HEK293 (cell line): ENCODE measurements around the gene RAVER2.

Experiments
- CTCF ChIA-PET: fragments of 350-600 bp; formaldehyde crosslinking; extraction: SDS; loops from one replicate; lab custom pipeline; 2021; ENCODE audit warnings: antibody characterized with exemption; lab: Yijun Ruan, JAX
- POLR2A ChIA-PET: fragments of 300-600 bp; formaldehyde crosslinking; extraction: SDS; loops from one replicate; lab custom pipeline; 2020; ENCODE audit warnings: antibody characterized with exemption, inconsistent platforms; lab: Yijun Ruan, JAX
- H3K27ac ChIP-seq: fragments of 200-500 bp; sonication (Bioruptor generic); 2 replicates; pipeline ENCODE4 v1.5.1; 2014; ENCODE audit warnings: low read depth, low read length, control low read depth, inconsistent platforms; ENCODE audit errors: extremely low read depth
- H3K36me3 ChIP-seq, 2 experiments: fragments of 200-500 bp in 1 of 2; sonication (Bioruptor generic) in 1 of 2; 1 replicate in 1 of 2; 2 replicates in 1 of 2; pipeline ENCODE4 v1.5.1; 2014 to 2017; ENCODE audit warnings: inconsistent platforms in 2 of 2, low read length in 2 of 2; ENCODE audit not compliant: control insufficient read depth in 2 of 2, insufficient read depth in 1 of 2
- H3K4me1 ChIP-seq: fragments of 200-500 bp; sonication (Bioruptor generic); 2 replicates; pipeline ENCODE4 v1.5.1; 2014; ENCODE audit warnings: mild to moderate bottlenecking, low read length, inconsistent platforms; ENCODE audit not compliant: control insufficient read depth, insufficient read depth
- H3K4me3 ChIP-seq: 2 replicates; pipeline ENCODE4 v1.5.1; 2011; ENCODE audit warnings: low read depth, mild to moderate bottlenecking, control low read depth, low read length, moderate library complexity
- H3K9me3 ChIP-seq: fragments of 200-500 bp; sonication (Bioruptor generic); 2 replicates; pipeline ENCODE4 v1.5.1; 2014; ENCODE audit warnings: low read depth, low read length, inconsistent platforms; ENCODE audit not compliant: control insufficient read depth, insufficient read depth
- BCL11B ChIP-seq: fragments of 450-650 bp; formaldehyde crosslinking; IDR thresholded peaks from 2 replicates; pipeline ENCODE4 v1.5.1; 2016; ENCODE audit warnings: low read depth, missing biosample characterization, missing genetic modification characterization
- ELK4 ChIP-seq: IDR thresholded peaks from 2 replicates; pipeline ENCODE4 v1.6.1; 2011; ENCODE audit warnings: mild to moderate bottlenecking, low read depth, low read length, borderline replicate concordance
- PRDM2 ChIP-seq: fragments of 450-650 bp; formaldehyde crosslinking; IDR thresholded peaks from 2 replicates; pipeline ENCODE4 v1.5.1; 2016; ENCODE audit warnings: missing biosample characterization, missing genetic modification characterization, borderline replicate concordance
- SCRT2 ChIP-seq: fragments of 450-650 bp; formaldehyde crosslinking; IDR thresholded peaks from 2 replicates; pipeline ENCODE4 v1.5.1; 2016; ENCODE audit warnings: missing biosample characterization, missing genetic modification characterization
- WT1 ChIP-seq: fragments of 450-650 bp; formaldehyde crosslinking; IDR thresholded peaks from 2 replicates; pipeline ENCODE4 v1.5.1; 2016; ENCODE audit warnings: missing biosample characterization, missing genetic modification characterization
- ZBTB48 ChIP-seq: fragments of 450-650 bp; formaldehyde crosslinking; IDR thresholded peaks from 2 replicates; pipeline ENCODE4 v1.5.1; 2016; ENCODE audit warnings: missing biosample characterization, missing genetic modification characterization
- ZBTB7A ChIP-seq: fragments of 450-650 bp; formaldehyde crosslinking; IDR thresholded peaks from 2 replicates; pipeline ENCODE4 v1.5.1; 2016; ENCODE audit warnings: low read depth, missing biosample characterization, missing genetic modification characterization
- ZBTB8A ChIP-seq: fragments of 450-650 bp; formaldehyde crosslinking; IDR thresholded peaks from 2 replicates; pipeline ENCODE4 v1.5.1; 2016; ENCODE audit warnings: missing biosample characterization, missing genetic modification characterization
- ZNF146 ChIP-seq: fragments of 450-650 bp; formaldehyde crosslinking; IDR thresholded peaks from 2 replicates; pipeline ENCODE4 v1.5.1; 2016; ENCODE audit warnings: missing biosample characterization, missing genetic modification characterization
- ZNF169 ChIP-seq: fragments of 450-650 bp; formaldehyde crosslinking; IDR thresholded peaks from 2 replicates; pipeline ENCODE4 v1.5.1; 2016; ENCODE audit warnings: missing biosample characterization, missing genetic modification characterization
- ZNF19 ChIP-seq: fragments of 450-650 bp; formaldehyde crosslinking; IDR thresholded peaks from 2 replicates; pipeline ENCODE4; 2016; ENCODE audit warnings: missing biosample characterization, missing genetic modification characterization, low read depth
- ZNF266 ChIP-seq: fragments of 450-650 bp; formaldehyde crosslinking; IDR thresholded peaks from 2 replicates; pipeline ENCODE4 v1.5.1; 2016; ENCODE audit warnings: missing biosample characterization, missing genetic modification characterization, low read depth
- ZNF426 ChIP-seq: fragments of 450-650 bp; formaldehyde crosslinking; IDR thresholded peaks from 2 replicates; pipeline ENCODE4 v1.5.1; 2017; ENCODE audit warnings: missing biosample characterization, missing genetic modification characterization, mild to moderate bottlenecking, inconsistent platforms, moderate library complexity
- ZNF510 ChIP-seq: fragments of 450-650 bp; formaldehyde crosslinking; IDR thresholded peaks from 2 replicates; pipeline ENCODE4 v1.5.1; 2018; ENCODE audit warnings: mild to moderate bottlenecking, missing genetic modification characterization, missing biosample characterization; ENCODE audit not compliant: insufficient replicate concordance
- ZNF571 ChIP-seq: fragments of 450-650 bp; formaldehyde crosslinking; IDR thresholded peaks from 2 replicates; pipeline ENCODE4 v1.5.0; 2017; ENCODE audit warnings: missing biosample characterization, missing genetic modification characterization
- ZNF660 ChIP-seq: fragments of 450-650 bp; IDR thresholded peaks from 2 replicates; pipeline ENCODE4 v1.5.1; 2018; ENCODE audit warnings: missing biosample characterization, mild to moderate bottlenecking, missing genetic modification characterization
- ZNF837 ChIP-seq: fragments of 450-650 bp; formaldehyde crosslinking; IDR thresholded peaks from 2 replicates; pipeline ENCODE4 v1.5.1; 2016; ENCODE audit warnings: missing biosample characterization, missing genetic modification characterization
- TF ChIP-seq, protein P1 (sequence below): fragments of 450-650 bp; formaldehyde crosslinking; IDR thresholded peaks from 2 replicates; pipeline ENCODE4 v1.5.1; 2016; ENCODE audit warnings: missing biosample characterization, missing genetic modification characterization
- TF ChIP-seq, protein P2 (sequence below): fragments of 450-650 bp; formaldehyde crosslinking; IDR thresholded peaks from 2 replicates; pipeline ENCODE4 v1.5.1; 2017; ENCODE audit warnings: missing biosample characterization, missing genetic modification characterization

Gene RAVER2

DNA sequence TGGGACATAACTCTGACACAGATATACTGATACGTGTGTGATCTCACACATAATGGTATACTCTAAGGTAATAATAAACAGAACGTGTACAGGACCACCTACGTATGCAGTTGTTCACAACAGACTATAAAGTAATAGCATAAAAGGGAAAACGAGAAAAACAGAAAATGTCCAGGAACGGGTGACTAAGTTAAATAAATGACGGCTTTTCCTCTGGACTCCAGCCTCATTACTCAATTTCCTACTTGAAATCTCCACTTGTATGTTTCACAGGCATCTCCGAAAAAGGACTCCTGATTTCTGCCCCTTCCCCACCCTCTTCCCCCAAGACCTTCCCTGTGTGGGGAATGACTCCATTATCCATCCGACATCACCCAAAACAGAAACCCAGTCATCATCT, 126.4 kb downstream of the RAVER2 start:
- H3K27ac ChIP-seq: no peak overlapping the region
- CTCF ChIA-PET: no interaction called here
- no peak overlapping the region for H3K4me3 ChIP-seq
- H3K9me3 ChIP-seq: no peaks in the 10 kb centered on the region
- peaks cover 0 to 78% of the 10 kb centered on the region in 2 experiments; a peak in 1 of 3 replicates for H3K36me3 ChIP-seq
- TF ChIP-seq ZBTB48 (tag by site-specific recombination) (no peak), ZNF146 (no peak), ZNF837 (tag by site-specific recombination) (no peak), ZNF19 (tag by site-specific recombination) (no peak), ZNF660 (tag by site-specific recombination) (no peak), ZNF426 (tag by site-specific recombination) (no peak), ZBTB8A (tag by site-specific recombination) (no peak), ZNF571 (no peak), BCL11B (no peak), ELK4 (no peak), ZBTB7A (tag by site-specific recombination) (no peak), WT1 (tag by site-specific recombination) (no peak), SCRT2 (tag by site-specific recombination) (no peak), PRDM2 (tag by site-specific recombination) (no peak), ZNF510 (no peak), ZNF169 (tag by site-specific recombination) (no peak), ZNF266 (tag by site-specific recombination) (no peak)
- TF ChIP-seq, protein P1, sequence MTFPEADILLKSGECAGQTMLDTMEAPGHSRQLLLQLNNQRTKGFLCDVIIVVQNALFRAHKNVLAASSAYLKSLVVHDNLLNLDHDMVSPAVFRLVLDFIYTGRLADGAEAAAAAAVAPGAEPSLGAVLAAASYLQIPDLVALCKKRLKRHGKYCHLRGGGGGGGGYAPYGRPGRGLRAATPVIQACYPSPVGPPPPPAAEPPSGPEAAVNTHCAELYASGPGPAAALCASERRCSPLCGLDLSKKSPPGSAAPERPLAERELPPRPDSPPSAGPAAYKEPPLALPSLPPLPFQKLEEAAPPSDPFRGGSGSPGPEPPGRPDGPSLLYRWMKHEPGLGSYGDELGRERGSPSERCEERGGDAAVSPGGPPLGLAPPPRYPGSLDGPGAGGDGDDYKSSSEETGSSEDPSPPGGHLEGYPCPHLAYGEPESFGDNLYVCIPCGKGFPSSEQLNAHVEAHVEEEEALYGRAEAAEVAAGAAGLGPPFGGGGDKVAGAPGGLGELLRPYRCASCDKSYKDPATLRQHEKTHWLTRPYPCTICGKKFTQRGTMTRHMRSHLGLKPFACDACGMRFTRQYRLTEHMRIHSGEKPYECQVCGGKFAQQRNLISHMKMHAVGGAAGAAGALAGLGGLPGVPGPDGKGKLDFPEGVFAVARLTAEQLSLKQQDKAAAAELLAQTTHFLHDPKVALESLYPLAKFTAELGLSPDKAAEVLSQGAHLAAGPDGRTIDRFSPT: no peak
- TF ChIP-seq, protein P2, sequence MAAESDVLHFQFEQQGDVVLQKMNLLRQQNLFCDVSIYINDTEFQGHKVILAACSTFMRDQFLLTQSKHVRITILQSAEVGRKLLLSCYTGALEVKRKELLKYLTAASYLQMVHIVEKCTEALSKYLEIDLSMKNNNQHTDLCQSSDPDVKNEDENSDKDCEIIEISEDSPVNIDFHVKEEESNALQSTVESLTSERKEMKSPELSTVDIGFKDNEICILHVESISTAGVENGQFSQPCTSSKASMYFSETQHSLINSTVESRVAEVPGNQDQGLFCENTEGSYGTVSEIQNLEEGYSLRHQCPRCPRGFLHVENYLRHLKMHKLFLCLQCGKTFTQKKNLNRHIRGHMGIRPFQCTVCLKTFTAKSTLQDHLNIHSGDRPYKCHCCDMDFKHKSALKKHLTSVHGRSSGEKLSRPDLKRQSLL (tag by site-specific recombination): no peak
- POLR2A ChIA-PET: no interaction called here
- no peaks in the 10 kb centered on the region for H3K4me1 ChIP-seq
